HL-60 (cell line): Measurements from ENCODE around the gene ATP6V1B1.

ENCODE experiments used
- DNase-seq, 2 experiments: peaks; one replicate each; pipeline ENCODE4 v3.0.0-alpha.2; 2010 to 2020; ENCODE audit warnings: low read depth in 1 of 2, low spot score in 1 of 2
- H3K27ac ChIP-seq: fragments of 250-450 bp; sonication (Bioruptor Pico); replicated peaks from 2 replicates; pipeline ENCODE4 v1.5.1; 2020; ENCODE audit warnings: mild to moderate bottlenecking, moderate library complexity
- H3K27me3 ChIP-seq: fragments of 250-450 bp; sonication (Bioruptor Pico); 2 replicates; pipeline ENCODE4 v1.5.1; 2021; ENCODE audit warnings: mild to moderate bottlenecking, moderate library complexity; ENCODE audit not compliant: insufficient read depth, poor library complexity, severe bottlenecking
- H3K4me3 ChIP-seq: replicated peaks from 2 replicates; pipeline ENCODE4 v1.5.1; 2011; ENCODE audit warnings: mild to moderate bottlenecking, control low read depth, low read length; ENCODE audit not compliant: insufficient read depth
- CTCF ChIP-seq: IDR thresholded peaks from one replicate; pipeline ENCODE4 v1.5.1; 2011; ENCODE audit warnings: low read length, control low read depth, inconsistent platforms; ENCODE audit not compliant: insufficient read depth
- GABPA ChIP-seq: IDR thresholded peaks from 2 replicates; pipeline ENCODE4 v1.6.1; 2012; ENCODE audit warnings: low read depth
- POLR2AphosphoS5 ChIP-seq: IDR thresholded peaks from 2 replicates; pipeline ENCODE4 v1.6.1; 2012; ENCODE audit warnings: low read depth
- REST ChIP-seq: IDR thresholded peaks from 2 replicates; pipeline ENCODE4 v1.6.1; 2012; ENCODE audit warnings: low read depth; ENCODE audit not compliant: insufficient replicate concordance
- SPI1 ChIP-seq: IDR thresholded peaks from 2 replicates; pipeline ENCODE4 v1.6.1; 2012; ENCODE audit warnings: low read depth, mild to moderate bottlenecking, borderline replicate concordance

Gene ATP6V1B1

GRCh38 chr2:70902067-70902442 is 33.6 kb upstream of the ATP6V1B1 start:
- TF ChIP-seq GABPA (no peak), POLR2AphosphoS5 (no peak), CTCF (no peak), SPI1 (no peak), REST (no peak)
- Histone ChIP-seq H3K27ac (no peak overlapping the region), H3K27me3 (peaks cover 87% of the 10 kb centered on the region), H3K4me3 (no peak overlapping the region)
- no peak for DNase-seq

GRCh38 chr2:70902579-70902978 is 33.1 kb upstream of the ATP6V1B1 start:
- DNase-seq, result no peak
- TF ChIP-seq POLR2AphosphoS5, result no peak
- no peak for TF ChIP-seq REST
- TF ChIP-seq CTCF, result no peak
- TF ChIP-seq GABPA, result no peak
- TF ChIP-seq SPI1, result no peak
- no peak overlapping the region for H3K4me3 ChIP-seq
- H3K27me3 ChIP-seq, result peaks cover 85% of the 10 kb centered on the region
- H3K27ac ChIP-seq, result no peak overlapping the region

- no peak overlapping the region for H3K27ac ChIP-seq
- no peak for DNase-seq
- H3K27me3 ChIP-seq, result peaks cover 80% of the 10 kb centered on the region
- no peak overlapping the region for H3K4me3 ChIP-seq
- no peak for TF ChIP-seq REST
- TF ChIP-seq CTCF, result no peak
- TF ChIP-seq POLR2AphosphoS5, result no peak
- TF ChIP-seq SPI1, result no peak
- TF ChIP-seq GABPA, result no peak
Observed at GRCh38 chr2:70903171-70903570, 32.5 kb upstream of the ATP6V1B1 start.
